D341Med (cell line): ENCODE results near the gene CHEK2.
"Not testable (repeated sequence)": the region's sequence is repeated elsewhere in the genome, so short reads cannot be mapped to it uniquely, and the experiment has no call there.

Experiments used
- DNase-seq: peaks from one replicate; pipeline ENCODE4 v3.0.0; 2012; ENCODE audit warnings: low spot score

The CHEK2 gene

DNA sequence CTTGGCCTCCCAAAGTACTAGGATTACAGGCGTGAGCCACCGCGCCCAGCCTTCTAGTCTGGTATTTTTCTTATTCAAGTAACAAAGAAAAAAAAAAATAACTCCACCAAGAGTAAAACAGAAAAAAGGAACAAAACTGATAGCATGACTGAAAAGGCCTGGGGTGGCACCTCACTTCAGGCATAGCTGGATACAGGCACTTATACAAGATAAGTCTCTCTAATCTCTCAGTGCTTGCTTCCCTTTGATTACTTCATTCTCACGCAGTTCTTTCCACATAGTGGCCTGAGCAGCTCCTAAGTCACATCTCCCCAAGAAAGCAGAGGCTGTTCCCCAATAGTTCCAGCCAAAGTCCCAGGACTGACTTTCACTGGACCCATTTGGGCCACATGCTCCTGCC is 58.7 kb downstream of the CHEK2 start:
- not testable (repeated sequence) for DNase-seq

DNA sequence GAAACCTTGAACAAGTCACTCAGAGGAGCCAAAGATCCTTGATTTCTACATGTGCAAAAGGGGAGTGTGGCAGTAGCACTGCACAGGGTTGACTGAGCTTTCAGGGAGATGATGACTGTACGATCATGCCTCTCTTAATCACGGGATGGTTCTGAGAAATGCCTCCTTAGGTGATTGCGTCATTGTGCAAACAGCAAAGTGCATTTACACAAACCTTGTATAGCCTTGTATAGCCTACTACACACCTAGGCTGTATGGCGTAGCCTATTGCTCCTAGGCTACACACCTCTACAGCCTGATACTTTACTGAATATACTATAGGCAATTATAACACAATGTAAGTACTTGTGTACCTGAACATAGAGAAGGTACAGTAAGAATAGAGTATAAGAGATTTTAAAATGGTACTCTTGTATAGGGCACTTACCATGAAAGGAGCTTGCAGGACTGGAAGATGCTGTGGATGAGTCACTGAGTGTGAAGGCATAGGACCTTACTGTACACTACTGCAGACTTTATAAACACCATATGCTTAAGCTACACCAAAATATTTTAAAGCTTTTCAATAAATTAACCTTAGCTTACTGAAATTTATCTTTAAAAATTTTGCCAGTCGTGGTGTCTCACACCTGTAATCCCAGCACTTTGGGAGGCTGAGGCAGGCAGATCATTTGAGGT is 60.7 kb downstream of the CHEK2 start:
- not testable (repeated sequence) for DNase-seq

- DNase-seq: peak; percentile 94
Observed at GRCh38 chr22:28679611-28680287, 61.9 kb downstream of the CHEK2 start, which contains the start of gene TTC28. TSS of gene TTC28 (minus strand) at chr22:28679840. CDS start at chr22:28679723, 117 bp downstream.

DNA sequence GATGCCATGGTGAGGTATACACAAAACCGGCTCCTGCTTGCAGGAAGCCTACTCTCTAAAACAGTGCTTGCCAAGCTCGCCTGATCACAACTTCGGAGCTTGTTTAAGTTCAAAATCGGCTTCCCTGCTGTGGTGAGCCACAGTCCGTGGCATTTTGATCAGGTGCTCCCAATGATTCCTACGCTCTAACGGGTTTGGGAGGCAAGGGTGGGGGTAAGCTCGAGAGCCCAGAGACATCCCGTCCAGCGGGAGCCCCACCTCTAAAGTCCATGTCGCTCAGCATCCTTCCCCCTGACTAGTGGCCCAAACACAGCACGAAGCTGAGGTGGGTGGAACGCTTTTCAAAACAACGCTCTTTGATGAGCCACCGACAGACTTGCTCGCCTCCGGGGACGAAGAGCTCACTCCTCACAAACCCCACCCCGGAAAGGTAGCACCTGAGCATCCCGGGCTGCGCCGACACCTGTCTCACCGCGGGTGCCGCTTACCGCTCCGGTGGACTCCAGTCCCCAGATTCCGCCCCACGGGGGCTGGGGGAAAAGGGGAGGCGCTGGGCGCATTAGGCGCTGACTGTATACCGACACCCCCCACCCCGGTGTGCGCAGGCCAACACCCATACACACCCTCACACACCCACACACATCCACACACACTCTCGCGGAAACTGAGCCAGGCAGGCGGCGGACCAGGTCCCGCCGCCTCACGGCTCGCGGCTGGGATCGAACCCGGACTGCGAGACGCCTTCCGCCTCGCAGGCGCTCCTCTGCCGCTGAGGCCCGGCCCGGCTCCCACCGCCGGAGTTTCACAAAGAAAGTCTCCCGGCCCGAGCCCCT is 62.6 kb downstream of the CHEK2 start:
- DNase-seq: peak; percentile 60

- DNase-seq: not testable (repeated sequence)
Observed at GRCh38 chr22:28678170-28678569, 63.5 kb downstream of the CHEK2 start.

DNA sequence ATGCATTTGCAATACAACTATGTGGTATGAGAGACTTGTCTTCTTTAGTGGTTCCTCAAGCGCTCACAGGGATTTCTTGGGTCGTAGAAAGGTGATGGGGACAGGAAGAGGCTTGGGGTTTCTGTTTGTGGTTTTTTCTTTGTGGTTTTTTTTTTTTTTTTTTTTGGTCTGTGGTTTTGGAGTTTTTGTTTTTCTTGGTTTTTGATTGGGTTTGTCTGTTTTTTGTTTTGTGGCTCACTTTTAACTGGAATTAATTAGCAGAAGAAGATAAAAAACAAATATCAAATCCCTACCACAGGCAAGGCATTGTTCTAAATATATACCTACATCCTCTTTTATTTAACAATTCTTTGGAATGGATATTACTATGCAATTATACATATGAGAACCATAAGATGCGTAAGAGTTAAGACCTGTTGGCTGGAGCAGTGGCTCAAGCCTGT is 67.5 kb downstream of the CHEK2 start:
- DNase-seq: no peak

GRCh38 chr22:28670756-28671155 is 70.9 kb downstream of the CHEK2 start:
- DNase-seq: no peak

- DNase-seq: no peak
Observed at GRCh38 chr22:28670161-28670560, 71.5 kb downstream of the CHEK2 start.

DNA sequence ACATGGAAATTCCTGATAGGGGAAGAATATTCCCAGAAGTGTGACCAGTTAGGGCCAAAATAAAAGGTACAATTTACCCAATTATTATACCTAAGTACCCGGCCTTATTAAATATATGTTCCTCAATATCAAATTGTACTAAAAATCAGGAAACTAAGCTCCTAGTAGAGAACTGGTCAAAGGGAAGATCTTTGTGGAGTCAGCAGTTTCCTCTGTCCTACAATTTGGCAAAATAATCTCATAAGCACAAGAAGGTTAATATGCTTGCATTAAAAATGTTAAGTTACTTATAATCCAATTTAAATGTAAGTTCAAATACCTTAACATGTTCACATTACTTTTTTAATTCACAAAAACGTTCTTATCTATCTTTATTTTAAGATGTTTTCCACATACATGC is 72.2 kb downstream of the CHEK2 start:
- no peak for DNase-seq

- not testable (repeated sequence) for DNase-seq
Observed at GRCh38 chr22:28663569-28663942, 78.1 kb downstream of the CHEK2 start.

DNA sequence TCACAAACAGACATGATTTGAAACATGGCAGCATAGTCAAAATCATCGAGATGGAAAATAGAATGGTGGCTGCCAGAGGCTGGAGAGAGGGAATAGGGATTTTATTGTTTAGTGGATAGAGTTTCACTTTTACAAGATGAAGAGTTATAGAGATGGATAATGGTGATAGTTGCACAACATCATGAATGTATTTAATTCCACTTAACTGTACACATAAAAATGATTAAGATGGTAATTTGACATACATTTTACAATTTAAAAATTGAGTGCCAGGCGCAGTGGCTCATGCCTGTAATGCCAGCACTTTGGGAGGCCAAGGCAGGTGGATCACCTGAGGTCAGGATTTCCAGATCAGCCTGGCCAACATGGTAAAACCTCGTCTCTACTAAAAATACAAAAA is 83.2 kb downstream of the CHEK2 start:
- no peak for DNase-seq

DNA sequence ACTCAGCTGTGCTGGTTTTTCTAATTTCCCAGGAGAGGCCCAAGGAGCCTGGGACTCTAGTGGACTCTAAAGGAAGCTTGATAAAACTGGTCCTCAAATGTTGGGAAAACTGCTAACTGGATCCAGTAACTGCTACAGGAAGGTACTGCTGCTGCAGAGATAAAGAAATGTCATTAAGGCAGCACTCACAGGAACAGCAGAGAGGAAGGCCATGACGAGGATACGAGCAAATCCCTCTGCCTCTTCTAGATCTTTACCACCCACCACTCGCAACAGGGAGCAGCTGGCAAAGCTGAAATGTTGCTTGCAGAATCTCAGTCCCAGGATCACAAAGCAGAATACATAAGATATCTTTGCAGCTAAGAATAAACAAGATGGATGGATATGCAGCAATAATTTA is 85.4 kb downstream of the CHEK2 start:
- no peak for DNase-seq

DNA sequence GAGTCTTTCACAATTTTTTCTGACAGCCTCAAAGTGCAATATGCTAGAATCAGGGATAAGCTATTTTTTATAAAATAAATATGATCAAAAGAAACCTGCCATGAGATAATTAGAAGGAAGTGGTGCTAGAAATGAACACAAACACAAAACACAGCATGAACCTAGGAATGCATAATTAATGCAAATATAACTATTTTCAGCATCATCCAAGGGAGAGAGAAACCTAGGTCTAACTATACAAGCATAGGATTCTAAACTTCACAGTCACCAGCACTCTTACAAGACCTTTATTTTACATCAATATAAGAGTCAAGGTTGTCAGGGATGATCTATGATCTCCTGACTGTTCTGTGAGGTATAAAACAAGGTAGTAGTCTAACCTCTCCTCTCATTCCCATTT is 91.2 kb downstream of the CHEK2 start:
- DNase-seq: no peak

DNA sequence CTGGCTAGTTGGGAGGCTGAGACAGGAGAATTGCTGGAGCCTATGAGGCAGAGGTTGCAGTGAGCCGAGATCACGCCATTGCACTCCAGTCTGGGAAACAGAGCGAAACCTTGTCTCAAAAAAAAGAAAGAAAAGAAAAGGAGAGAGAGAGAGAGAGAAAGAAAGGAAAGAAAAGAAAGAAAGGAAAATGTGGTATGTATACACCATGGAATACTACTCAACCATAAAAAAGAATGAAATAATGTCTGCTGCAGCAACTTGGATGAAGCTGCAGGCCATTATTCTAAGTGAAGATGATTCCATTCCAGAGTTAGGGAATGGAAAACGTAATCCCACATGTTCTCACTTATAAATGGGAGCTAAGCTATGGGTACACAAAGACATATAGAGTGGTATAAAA is 92.8 kb downstream of the CHEK2 start:
- no peak for DNase-seq

DNA sequence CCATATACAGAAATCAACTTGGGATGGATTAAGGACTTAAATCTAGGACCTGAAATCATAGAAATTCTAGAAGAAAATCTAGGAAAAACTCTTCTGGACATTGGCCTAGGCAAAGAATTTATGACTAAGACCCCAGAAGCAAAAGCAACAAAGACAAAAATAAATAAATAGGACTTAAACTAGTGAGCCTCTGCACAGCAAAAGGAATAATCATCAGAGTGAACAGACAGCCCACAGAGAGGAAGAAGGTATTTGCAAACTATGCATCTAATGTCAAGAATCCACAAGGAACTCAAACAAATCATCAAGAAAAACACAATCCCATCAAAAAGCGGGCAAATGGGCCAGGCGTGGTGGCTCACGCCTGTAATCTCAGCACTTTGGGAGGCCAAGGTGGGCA is 94.4 kb downstream of the CHEK2 start:
- no peak for DNase-seq

DNA sequence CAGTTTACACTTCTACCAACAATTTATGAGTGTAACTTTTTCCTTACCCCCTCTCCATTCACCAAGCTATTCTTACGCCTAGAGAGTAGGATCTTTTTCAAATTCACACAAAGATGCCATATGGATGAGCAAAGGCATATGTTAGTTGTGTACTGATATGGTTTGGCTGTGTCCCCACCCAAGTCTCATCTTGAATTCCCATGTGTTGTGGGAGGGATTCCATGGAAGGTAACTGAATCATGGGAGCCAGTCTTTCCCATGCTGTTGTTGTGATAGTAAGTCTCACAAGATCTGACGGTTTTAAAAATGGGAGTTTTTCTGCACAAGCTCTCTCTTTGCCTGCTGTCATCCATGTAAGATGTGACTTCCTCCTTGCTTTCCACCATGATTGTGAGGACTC is 102.3 kb downstream of the CHEK2 start:
- no peak for DNase-seq
